Liver (tissue), 9 donors: ENCODE data around the gene MEGF11. TPM values are rescaled to one million over a fixed set of nuclear protein-coding genes. Genes with fewer than 3 reads are reported as not detected.

Experiments used
- DNase-seq: peaks from one replicate; pipeline ENCODE4 v3.0.0-alpha.2; 2017; ENCODE audit warnings: low spot score
- H3K27ac ChIP-seq, 2 donors: one replicate each; pipeline ENCODE4 v1.7.0; 2013; ENCODE audit warnings: inconsistent platforms in 2 of 2, low read length in 2 of 2, control low read depth in 1 of 2, low read depth in 1 of 2, mild to moderate bottlenecking in 1 of 2
- H3K27me3 ChIP-seq, 4 donors: one replicate each; pipeline versions ENCODE4 v1.6.1 to v1.7.0; 2013; ENCODE audit warnings: low read length in 3 of 4, inconsistent platforms in 1 of 4, mild to moderate bottlenecking in 1 of 4, moderate library complexity in 1 of 4; ENCODE audit not compliant: control insufficient read depth in 4 of 4, insufficient read depth in 4 of 4
- H3K36me3 ChIP-seq, 4 donors: one replicate each; pipeline versions ENCODE4 v1.6.1 to v1.7.0; 2013; ENCODE audit warnings: low read length in 3 of 4, mild to moderate bottlenecking in 3 of 4, low read depth in 1 of 4, moderate library complexity in 1 of 4; ENCODE audit not compliant: control insufficient read depth in 4 of 4, insufficient read depth in 3 of 4
- H3K4me1 ChIP-seq, 4 donors: one replicate each; pipeline versions ENCODE4 v1.6.1 to v1.7.0; 2013; ENCODE audit warnings: low read length in 3 of 4, mild to moderate bottlenecking in 3 of 4, moderate library complexity in 1 of 4; ENCODE audit not compliant: control insufficient read depth in 4 of 4, insufficient read depth in 4 of 4
- H3K4me3 ChIP-seq, 3 donors: one replicate each; pipeline versions ENCODE4 v1.6.1 to v1.7.0; 2013; ENCODE audit warnings: low read length in 3 of 3, control low read depth in 1 of 3, low read depth in 1 of 3, mild to moderate bottlenecking in 1 of 3
- H3K9ac ChIP-seq, 2 donors: one replicate each; pipeline ENCODE4 v1.7.0; 2013; ENCODE audit warnings: low read length in 2 of 2, mild to moderate bottlenecking in 2 of 2, moderate library complexity in 2 of 2, control low read depth in 1 of 2, low read depth in 1 of 2
- H3K9me3 ChIP-seq, 4 donors: one replicate each; pipeline versions ENCODE4 v1.6.1 to v1.7.0; 2013; ENCODE audit warnings: low read length in 3 of 4; ENCODE audit not compliant: control insufficient read depth in 4 of 4
- ATF3 ChIP-seq: IDR thresholded peaks from 2 replicates; pipeline ENCODE4 v1.6.1; 2016; ENCODE audit warnings: antibody characterized with exemption
- CTCF ChIP-seq: fragments of 150-350 bp; IDR thresholded peaks from 2 replicates; pipeline ENCODE4 v1.5.1; 2017; ENCODE audit warnings: improper control_type of control experiment, low read depth, low read length; ENCODE audit not compliant: missing input control
- FOXA1 ChIP-seq: IDR thresholded peaks from 2 replicates; pipeline ENCODE4 v1.6.1; 2016; ENCODE audit warnings: antibody characterized with exemption
- FOXA2 ChIP-seq: IDR thresholded peaks from 2 replicates; pipeline ENCODE4 v1.6.1; 2016; ENCODE audit warnings: antibody characterized with exemption
- GABPA ChIP-seq, 2 donors: IDR thresholded peaks in 1 of 2; conservative IDR thresholded peaks in 1 of 2; 2 replicates each; pipeline ENCODE4 v1.6.1; 2016; ENCODE audit warnings: antibody characterized with exemption in 2 of 2, mild to moderate bottlenecking in 1 of 2, moderate library complexity in 1 of 2
- HNF4A ChIP-seq, 2 donors: conservative IDR thresholded peaks; 2 replicates each; pipeline ENCODE4 v1.6.1; 2016; ENCODE audit warnings: antibody characterized with exemption in 2 of 2, mild to moderate bottlenecking in 2 of 2
- HNF4G ChIP-seq: IDR thresholded peaks from 2 replicates; pipeline ENCODE4 v1.6.1; 2016; ENCODE audit warnings: antibody characterized with exemption
- JUND ChIP-seq, 2 donors: IDR thresholded peaks; 2 replicates each; pipeline ENCODE4 v1.6.1; 2016; ENCODE audit warnings: antibody characterized with exemption in 2 of 2
- MAX ChIP-seq: IDR thresholded peaks from 2 replicates; pipeline ENCODE4 v1.6.1; 2016; ENCODE audit warnings: antibody characterized with exemption
- NR2F2 ChIP-seq: IDR thresholded peaks from 2 replicates; pipeline ENCODE4 v1.6.1; 2016; ENCODE audit warnings: antibody characterized with exemption
- RAD21 ChIP-seq, 2 donors: IDR thresholded peaks; 2 replicates each; pipeline ENCODE4 v1.6.1; 2016; ENCODE audit warnings: antibody characterized with exemption in 2 of 2, mild to moderate bottlenecking in 2 of 2
- REST ChIP-seq: IDR thresholded peaks from 2 replicates; pipeline ENCODE4 v1.6.1; 2016; ENCODE audit warnings: antibody characterized with exemption, mild to moderate bottlenecking
- RXRA ChIP-seq, 2 donors: IDR thresholded peaks; 2 replicates each; pipeline ENCODE4 v1.6.1; 2017 to 2018; ENCODE audit warnings: antibody characterized with exemption in 2 of 2, mild to moderate bottlenecking in 1 of 2
- TAF1 ChIP-seq: conservative IDR thresholded peaks from 2 replicates; pipeline ENCODE4 v1.6.1; 2016; ENCODE audit warnings: antibody characterized with exemption, mild to moderate bottlenecking
- YY1 ChIP-seq: IDR thresholded peaks from 2 replicates; pipeline ENCODE4 v1.6.1; 2016; ENCODE audit warnings: antibody characterized with exemption, mild to moderate bottlenecking
- ZBTB33 ChIP-seq: IDR thresholded peaks from 2 replicates; pipeline ENCODE4 v1.6.1; 2016; ENCODE audit warnings: antibody characterized with exemption
- WGBS: extraction: QIAGEN DNeasy Blood & Tissue Kit; methylation state at CpG from one replicate; pipeline ENCODE4 v1.1.7; 2013; 5-methylcytosine and 5-hydroxymethylcytosine counted together
- polyA plus RNA-seq, 2 donors: library from polyadenylated mRNA; stranded (reverse) in 1 of 2; unstranded in 1 of 2; fragments of 200-250 nt in 1 of 2; fragments of >200 nt in 1 of 2; fragmentation: Nextera tagmentation in 1 of 2; extraction: Ambion mirVana in 1 of 2; gene quantifications; one replicate each; pipeline versions ENCODE4 v1.2.1 to v1.2.3, GENCODE V29; 2013 to 2015
- total RNA-seq, 2 donors: library from RNA; depleted of rRNA; stranded (reverse); fragments of >200 nt; gene quantifications; one replicate each; pipeline ENCODE4 v1.2.3, GENCODE V29; 2014
- donor health status: healthy.
- donor health status: healthy.
- donor health status: healthy.
- donor health status: healthy.
- donor health status: healthy.

Gene MEGF11
- total and polyA plus RNA-seq, 4 donors = under 0.01 to 0.51 (median 0.03) TPM; not detected in 1

- 76% methylated on average over 15 of the region's 15 CpGs for WGBS
- Histone ChIP-seq H3K4me1 (no peaks in the 10 kb centered on the region), H3K4me3 (no peak overlapping the region), H3K27me3 (no peaks in the 10 kb centered on the region), H3K36me3 (no peaks in the 10 kb centered on the region), H3K9me3 (no peaks in the 10 kb centered on the region), H3K27ac (no peak overlapping the region), H3K9ac (no peak overlapping the region)
- TF ChIP-seq HNF4G (no peak), ATF3 (no peak), FOXA1 (no peak), NR2F2 (no peak), REST (no peak), FOXA2 (no peak), JUND (IDR thresholded peaks at IDR 0.05) (no peak), RXRA (IDR thresholded peaks at IDR 0.05) (no peak), HNF4A (conservative IDR thresholded peaks at IDR 0.05) (no peak), MAX (no peak), RAD21 (IDR thresholded peaks at IDR 0.05) (no peak), GABPA (IDR thresholded peaks at IDR 0.05 in 1 of 2, conservative IDR thresholded peaks at IDR 0.05 in 1 of 2) (no peak), ZBTB33 (no peak), TAF1 (no peak), CTCF (no peak), YY1 (no peak)
- no peak for DNase-seq
Observed at GRCh38 chr15:66097151-66098021, 156.2 kb downstream of the MEGF11 start.
